Activated gamma-delta T cell treated with Interleukin-2 at 50 U/mL for 16 hours (primary cell): ENCODE measurements around the gene ADARB2.

Experiments
- DNase-seq: peaks from one replicate; pipeline ENCODE4 v3.0.0-alpha.2; 2020

The ADARB2 gene

GRCh38 chr10:1735562-1735961 is 1.8 kb downstream of the ADARB2 start:
- DNase-seq = no peak

GRCh38 chr10:1734288-1734687 is 3.0 kb downstream of the ADARB2 start:
- no peak for DNase-seq

GRCh38 chr10:1733720-1734119 is 3.6 kb downstream of the ADARB2 start:
- no peak for DNase-seq

GRCh38 chr10:1732564-1732996 is 4.7 kb downstream of the ADARB2 start:
- DNase-seq = no peak

GRCh38 chr10:1731592-1731991 is 5.7 kb downstream of the ADARB2 start:
- no peak for DNase-seq

GRCh38 chr10:1729751-1730150 is 7.6 kb downstream of the ADARB2 start:
- no peak for DNase-seq

- DNase-seq = no peak
Measured at GRCh38 chr10:1726861-1727260, 10.5 kb downstream of the ADARB2 start.

- DNase-seq = no peak
Measured at GRCh38 chr10:1724921-1725488, 12.3 kb downstream of the ADARB2 start.

- DNase-seq = no peak
Measured at GRCh38 chr10:1716839-1717238, 20.5 kb downstream of the ADARB2 start.

- DNase-seq = no peak
Measured at GRCh38 chr10:1715821-1716220, 21.5 kb downstream of the ADARB2 start.

- DNase-seq = no peak
Measured at GRCh38 chr10:1712944-1713671, 24.2 kb downstream of the ADARB2 start.

GRCh38 chr10:1712314-1712713 is 25.0 kb downstream of the ADARB2 start:
- DNase-seq = no peak

GRCh38 chr10:1709161-1709560 is 28.2 kb downstream of the ADARB2 start:
- DNase-seq = no peak

- no peak for DNase-seq
Measured at GRCh38 chr10:1708746-1709145, 28.6 kb downstream of the ADARB2 start.

- DNase-seq = no peak
Measured at GRCh38 chr10:1706711-1707110, 30.6 kb downstream of the ADARB2 start.

GRCh38 chr10:1706256-1706655 is 31.1 kb downstream of the ADARB2 start:
- DNase-seq = no peak

GRCh38 chr10:1698185-1698584 is 39.1 kb downstream of the ADARB2 start:
- DNase-seq = no peak

- no peak for DNase-seq
Measured at GRCh38 chr10:1696106-1696505, 41.2 kb downstream of the ADARB2 start.

- DNase-seq = no peak
Measured at GRCh38 chr10:1690086-1690485, 47.2 kb downstream of the ADARB2 start.

GRCh38 chr10:1688531-1688930 is 48.8 kb downstream of the ADARB2 start:
- no peak for DNase-seq

GRCh38 chr10:1687623-1688150 is 49.6 kb downstream of the ADARB2 start:
- no peak for DNase-seq

- no peak for DNase-seq
Measured at GRCh38 chr10:1687190-1687589, 50.1 kb downstream of the ADARB2 start.

- no peak for DNase-seq
Measured at GRCh38 chr10:1686491-1686749, 50.9 kb downstream of the ADARB2 start.

GRCh38 chr10:1685699-1686490 is 51.4 kb downstream of the ADARB2 start:
- no peak for DNase-seq
